Esophagus muscularis mucosa (tissue), 4 donors: ENCODE data around the gene OR2A5. TPM values are rescaled to one million over a fixed set of nuclear protein-coding genes. Genes with fewer than 3 reads are reported as not detected.
A peak's percentile ranks its signal among the peaks of the same experiment; 100 is the strongest.
"Not testable (repeated sequence)": the region's sequence is repeated elsewhere in the genome, so short reads cannot be mapped to it uniquely, and the experiment has no call there.

Experiments used
- DNase-seq: peaks from one replicate; pipeline ENCODE4 v3.0.0-alpha.2; 2017; ENCODE audit errors: extremely low spot score
- H3K27ac ChIP-seq, 4 donors: fragments of 200-600 bp; sonication (generic); replicated peaks in 1 of 4; 1 replicate in 3 of 4; 2 replicates in 1 of 4; pipeline ENCODE4 v1.5.1; 2016 to 2019; ENCODE audit warnings: mild to moderate bottlenecking in 1 of 4
- H3K27me3 ChIP-seq, 4 donors: fragments of 200-600 bp; sonication (generic); one replicate each; pipeline versions ENCODE4 v1.5.1 to v1.6.0; 2016 to 2019
- H3K36me3 ChIP-seq, 4 donors: fragments of 200-600 bp; sonication (generic); one replicate each; pipeline ENCODE4 v1.5.1; 2016 to 2019
- H3K4me1 ChIP-seq, 4 donors: fragments of 200-600 bp; sonication (generic); one replicate each; pipeline ENCODE4 v1.5.1; 2016 to 2019
- H3K4me3 ChIP-seq, 4 donors: fragments of 200-600 bp; sonication (generic); 1 replicate in 2 of 4; 2 replicates in 2 of 4; pipeline ENCODE4 v1.5.1; 2016 to 2019; ENCODE audit warnings: mild to moderate bottlenecking in 4 of 4, moderate library complexity in 1 of 4
- H3K9me3 ChIP-seq, 4 donors: fragments of 200-600 bp; sonication (generic); 1 replicate in 3 of 4; 2 replicates in 1 of 4; pipeline ENCODE4 v1.5.1; 2016 to 2019
- CTCF ChIP-seq, 3 experiments: fragments of 200-600 bp in 2 of 3; fragments of 450-650 bp in 1 of 3; sonication (generic) in 2 of 3; IDR thresholded peaks; one replicate each; pipeline ENCODE4 v1.5.1; 2017 to 2019; ENCODE audit warnings: antibody characterized with exemption in 3 of 3, mild to moderate bottlenecking in 2 of 3, moderate library complexity in 1 of 3
- EP300 ChIP-seq: sonication (generic); formaldehyde crosslinking; IDR thresholded peaks from one replicate; pipeline ENCODE4 v1.6.1; 2017; ENCODE audit warnings: antibody characterized with exemption
- POLR2A ChIP-seq: fragments of 450-650 bp; IDR thresholded peaks from one replicate; pipeline ENCODE4 v1.6.1; 2017; ENCODE audit warnings: antibody characterized with exemption, moderate library complexity, mild to moderate bottlenecking, low read depth
- POLR2AphosphoS5 ChIP-seq, 2 donors: sonication (generic); formaldehyde crosslinking; IDR thresholded peaks; one replicate each; pipeline ENCODE4 v1.6.1; 2017; ENCODE audit warnings: antibody characterized with exemption in 2 of 2
- WGBS: methylation state at CpG from one replicate; pipeline ENCODE4 v1.1.5; 2018; 5-methylcytosine and 5-hydroxymethylcytosine counted together
- intact Hi-C: fragments of 100-400 bp; cut with DNase I; formaldehyde crosslinking; loops from one replicate; pipeline ENCODE4 v1.15.1; 2023
- total RNA-seq, 4 donors: library from RNA; depleted of rRNA; stranded (reverse); fragments of >200 nt; gene quantifications; one replicate each; pipeline versions ENCODE4 v1.1.0 to v1.2.1, GENCODE V29; 2016

Gene OR2A5
- total RNA-seq, 4 donors from 2014 or later: not detected

- Histone ChIP-seq H3K36me3 (no peaks in the 10 kb centered on the region), H3K27ac (no peak overlapping the region), H3K9me3 (no peaks in the 10 kb centered on the region), H3K4me1 (no peaks in the 10 kb centered on the region), H3K4me3 (no peak overlapping the region), H3K27me3 (no peaks in the 10 kb centered on the region)
- intact Hi-C loops: no loop called here
- TF ChIP-seq POLR2A (no peak), CTCF (IDR thresholded peaks at IDR 0.05) (no peak), EP300 (no peak), POLR2AphosphoS5 (IDR thresholded peaks at IDR 0.05) (no peak)
- no peak for DNase-seq
- WGBS: 64% methylated on average over 1 of the region's 1 CpG
These were observed 42.6 kb upstream of the OR2A5 start for GRCh38 chr7:144006029-144006691.

GRCh38 chr7:144006692-144007042 lies 42.1 kb upstream of the OR2A5 start:
- H3K4me3 ChIP-seq: no peak overlapping the region

GRCh38 chr7:144009361-144009760 lies 39.4 kb upstream of the OR2A5 start:
- TF ChIP-seq POLR2AphosphoS5 (IDR thresholded peaks at IDR 0.05) (no peak), POLR2A (no peak), EP300 (no peak), CTCF (IDR thresholded peaks at IDR 0.05) (no peak)
- Histone ChIP-seq H3K27ac (no peak overlapping the region), H3K36me3 (no peaks in the 10 kb centered on the region), H3K4me1 (no peaks in the 10 kb centered on the region), H3K9me3 (no peaks in the 10 kb centered on the region), H3K27me3 (no peaks in the 10 kb centered on the region), H3K4me3 (no peak overlapping the region)
- WGBS: 76% methylated on average over 2 of the region's 2 CpGs
- no peak for DNase-seq
- intact Hi-C loops: no loop called here

More at GRCh38 chr7:144006692-144007042, 42.1 kb upstream of the OR2A5 start:
- TF ChIP-seq POLR2AphosphoS5 (IDR thresholded peaks at IDR 0.05) (no peak), POLR2A (no peak), EP300 (no peak)
- Histone ChIP-seq H3K27me3 (no peaks in the 10 kb centered on the region), H3K27ac (no peak overlapping the region), H3K9me3 (no peaks in the 10 kb centered on the region), H3K4me1 (no peaks in the 10 kb centered on the region), H3K36me3 (no peaks in the 10 kb centered on the region)
- WGBS: 89% methylated on average over 1 of the region's 1 CpG
- intact Hi-C loops: no loop called here
- DNase-seq: no peak

GRCh38 chr7:144010061-144010460 lies 38.7 kb upstream of the OR2A5 start:
- H3K4me1 ChIP-seq, H3K36me3 ChIP-seq, H3K9me3 ChIP-seq, H3K4me3 ChIP-seq, intact Hi-C loops, DNase-seq, H3K27ac ChIP-seq, H3K27me3 ChIP-seq: not testable (repeated sequence)

GRCh38 chr7:144010821-144011220 lies 37.9 kb upstream of the OR2A5 start:
- H3K4me3 ChIP-seq, H3K9me3 ChIP-seq, H3K27me3 ChIP-seq, H3K27ac ChIP-seq, intact Hi-C loops, H3K36me3 ChIP-seq, DNase-seq, H3K4me1 ChIP-seq: not testable (repeated sequence)
- WGBS: 71% methylated on average over 1 of the region's 1 CpG

- WGBS: 70% methylated on average over 5 of the region's 5 CpGs
- no peak overlapping the region for H3K27ac ChIP-seq
- no peak overlapping the region for H3K4me3 ChIP-seq
- intact Hi-C loops: no loop called here
- H3K36me3 ChIP-seq: no peaks in the 10 kb centered on the region
- no peaks in the 10 kb centered on the region for H3K27me3 ChIP-seq
- TF ChIP-seq CTCF (IDR thresholded peaks at IDR 0.05): peak in 2 of 3 experiments; percentile 11 to 12
- no peak for TF ChIP-seq POLR2A
- no peaks in the 10 kb centered on the region for H3K9me3 ChIP-seq
- no peak for DNase-seq
- no peaks in the 10 kb centered on the region for H3K4me1 ChIP-seq
These were observed 37.1 kb upstream of the OR2A5 start for GRCh38 chr7:144011458-144012230.
